ENCODE data around the gene FAM234B. TPM values are rescaled to one million over a fixed set of nuclear protein-coding genes. Genes with fewer than 3 reads are reported as not detected.

Gene FAM234B
- total RNA-seq, 1 experiment from 2014 or later = 25.9 TPM

DNA sequence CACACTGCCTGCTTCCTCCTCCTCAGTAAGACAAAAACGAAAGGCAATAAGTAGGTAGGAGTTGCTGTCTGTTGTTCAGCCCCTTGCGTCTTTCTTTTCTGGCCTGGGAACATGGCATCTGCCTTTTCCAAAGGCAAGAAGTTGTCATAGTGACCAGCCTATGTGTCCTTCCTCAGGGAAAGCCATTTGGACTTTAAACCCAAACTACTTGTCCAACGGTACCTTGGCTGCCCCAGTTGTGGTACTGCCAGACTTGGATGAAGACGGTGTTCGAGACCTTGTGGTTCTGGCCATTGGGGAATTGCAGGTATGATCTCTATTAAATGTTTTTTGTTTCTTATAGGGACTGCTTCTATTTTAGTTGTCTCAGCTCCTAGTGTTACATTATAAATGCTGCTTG is 18.5 kb downstream of the FAM234B start (continued):
- TF ChIP-seq, protein P1, sequence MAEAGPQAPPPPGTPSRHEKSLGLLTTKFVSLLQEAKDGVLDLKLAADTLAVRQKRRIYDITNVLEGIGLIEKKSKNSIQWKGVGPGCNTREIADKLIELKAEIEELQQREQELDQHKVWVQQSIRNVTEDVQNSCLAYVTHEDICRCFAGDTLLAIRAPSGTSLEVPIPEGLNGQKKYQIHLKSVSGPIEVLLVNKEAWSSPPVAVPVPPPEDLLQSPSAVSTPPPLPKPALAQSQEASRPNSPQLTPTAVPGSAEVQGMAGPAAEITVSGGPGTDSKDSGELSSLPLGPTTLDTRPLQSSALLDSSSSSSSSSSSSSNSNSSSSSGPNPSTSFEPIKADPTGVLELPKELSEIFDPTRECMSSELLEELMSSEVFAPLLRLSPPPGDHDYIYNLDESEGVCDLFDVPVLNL (CRISPR knock-in tag; IDR thresholded peaks at IDR 0.05; ENCODE audit: borderline replicate concordance, low read depth) = no peak
- TF ChIP-seq, protein P2, sequence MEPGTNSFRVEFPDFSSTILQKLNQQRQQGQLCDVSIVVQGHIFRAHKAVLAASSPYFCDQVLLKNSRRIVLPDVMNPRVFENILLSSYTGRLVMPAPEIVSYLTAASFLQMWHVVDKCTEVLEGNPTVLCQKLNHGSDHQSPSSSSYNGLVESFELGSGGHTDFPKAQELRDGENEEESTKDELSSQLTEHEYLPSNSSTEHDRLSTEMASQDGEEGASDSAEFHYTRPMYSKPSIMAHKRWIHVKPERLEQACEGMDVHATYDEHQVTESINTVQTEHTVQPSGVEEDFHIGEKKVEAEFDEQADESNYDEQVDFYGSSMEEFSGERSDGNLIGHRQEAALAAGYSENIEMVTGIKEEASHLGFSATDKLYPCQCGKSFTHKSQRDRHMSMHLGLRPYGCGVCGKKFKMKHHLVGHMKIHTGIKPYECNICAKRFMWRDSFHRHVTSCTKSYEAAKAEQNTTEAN (CRISPR knock-in tag; IDR thresholded peaks at IDR 0.05) = no peak
- TF ChIP-seq, protein P3, sequence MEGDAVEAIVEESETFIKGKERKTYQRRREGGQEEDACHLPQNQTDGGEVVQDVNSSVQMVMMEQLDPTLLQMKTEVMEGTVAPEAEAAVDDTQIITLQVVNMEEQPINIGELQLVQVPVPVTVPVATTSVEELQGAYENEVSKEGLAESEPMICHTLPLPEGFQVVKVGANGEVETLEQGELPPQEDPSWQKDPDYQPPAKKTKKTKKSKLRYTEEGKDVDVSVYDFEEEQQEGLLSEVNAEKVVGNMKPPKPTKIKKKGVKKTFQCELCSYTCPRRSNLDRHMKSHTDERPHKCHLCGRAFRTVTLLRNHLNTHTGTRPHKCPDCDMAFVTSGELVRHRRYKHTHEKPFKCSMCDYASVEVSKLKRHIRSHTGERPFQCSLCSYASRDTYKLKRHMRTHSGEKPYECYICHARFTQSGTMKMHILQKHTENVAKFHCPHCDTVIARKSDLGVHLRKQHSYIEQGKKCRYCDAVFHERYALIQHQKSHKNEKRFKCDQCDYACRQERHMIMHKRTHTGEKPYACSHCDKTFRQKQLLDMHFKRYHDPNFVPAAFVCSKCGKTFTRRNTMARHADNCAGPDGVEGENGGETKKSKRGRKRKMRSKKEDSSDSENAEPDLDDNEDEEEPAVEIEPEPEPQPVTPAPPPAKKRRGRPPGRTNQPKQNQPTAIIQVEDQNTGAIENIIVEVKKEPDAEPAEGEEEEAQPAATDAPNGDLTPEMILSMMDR (IDR thresholded peaks at IDR 0.05) = no peak
- TF ChIP-seq OVOL2 (CRISPR knock-in tag; IDR thresholded peaks at IDR 0.05; ENCODE audit: borderline replicate concordance) (no peak), ZNF396 (CRISPR knock-in tag; IDR thresholded peaks at IDR 0.05; ENCODE audit: borderline replicate concordance) (no peak), JUN (CRISPR knock-in tag; IDR thresholded peaks at IDR 0.05) (no peak), SP1 (CRISPR knock-in tag; conservative IDR thresholded peaks at IDR 0.05) (no peak)

DNA sequence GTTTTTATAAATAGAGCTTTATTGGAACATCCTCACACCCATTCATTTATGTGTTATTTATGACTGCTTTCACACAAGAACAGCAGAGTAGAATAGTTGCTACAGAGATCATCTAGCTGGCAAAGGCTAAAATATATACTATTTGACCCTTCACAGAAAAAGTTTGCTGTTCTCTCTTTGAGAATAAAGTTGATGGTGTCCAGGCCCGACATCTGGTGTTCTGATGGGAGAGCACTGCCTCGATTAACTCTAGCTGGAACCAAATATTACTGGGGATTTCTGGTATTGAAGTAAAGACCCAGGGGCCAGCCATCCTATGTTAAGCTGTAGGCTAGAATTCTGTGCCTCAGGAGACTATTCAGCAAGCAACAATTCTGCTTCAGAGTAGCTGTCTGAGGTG is 21.8 kb downstream of the FAM234B start:
- H3K27me3 Mint-ChIP-seq (ENCODE audit: low read depth) = no peaks in the 10 kb centered on the region
- ATAC-seq (no peak), DNase-seq (ENCODE audit: low spot score) (no peak)
- H3K4me1 Mint-ChIP-seq = peaks cover 11% of the 10 kb centered on the region
- peaks cover 59% of the 10 kb centered on the region for H3K36me3 Mint-ChIP-seq
- ChIA-PET CTCF (interaction anchor here (2.5 kb wide), 1 partner anchor 13 kb away, joined by 6 read pairs; no protein-coding TSS in a partner anchor), POLR2A (no interaction called here)
- no peak overlapping the region for H3K27ac Mint-ChIP-seq
- TF ChIP-seq CREM (CRISPR knock-in tag; IDR thresholded peaks at IDR 0.05) = no peak
- TF ChIP-seq, protein P4, sequence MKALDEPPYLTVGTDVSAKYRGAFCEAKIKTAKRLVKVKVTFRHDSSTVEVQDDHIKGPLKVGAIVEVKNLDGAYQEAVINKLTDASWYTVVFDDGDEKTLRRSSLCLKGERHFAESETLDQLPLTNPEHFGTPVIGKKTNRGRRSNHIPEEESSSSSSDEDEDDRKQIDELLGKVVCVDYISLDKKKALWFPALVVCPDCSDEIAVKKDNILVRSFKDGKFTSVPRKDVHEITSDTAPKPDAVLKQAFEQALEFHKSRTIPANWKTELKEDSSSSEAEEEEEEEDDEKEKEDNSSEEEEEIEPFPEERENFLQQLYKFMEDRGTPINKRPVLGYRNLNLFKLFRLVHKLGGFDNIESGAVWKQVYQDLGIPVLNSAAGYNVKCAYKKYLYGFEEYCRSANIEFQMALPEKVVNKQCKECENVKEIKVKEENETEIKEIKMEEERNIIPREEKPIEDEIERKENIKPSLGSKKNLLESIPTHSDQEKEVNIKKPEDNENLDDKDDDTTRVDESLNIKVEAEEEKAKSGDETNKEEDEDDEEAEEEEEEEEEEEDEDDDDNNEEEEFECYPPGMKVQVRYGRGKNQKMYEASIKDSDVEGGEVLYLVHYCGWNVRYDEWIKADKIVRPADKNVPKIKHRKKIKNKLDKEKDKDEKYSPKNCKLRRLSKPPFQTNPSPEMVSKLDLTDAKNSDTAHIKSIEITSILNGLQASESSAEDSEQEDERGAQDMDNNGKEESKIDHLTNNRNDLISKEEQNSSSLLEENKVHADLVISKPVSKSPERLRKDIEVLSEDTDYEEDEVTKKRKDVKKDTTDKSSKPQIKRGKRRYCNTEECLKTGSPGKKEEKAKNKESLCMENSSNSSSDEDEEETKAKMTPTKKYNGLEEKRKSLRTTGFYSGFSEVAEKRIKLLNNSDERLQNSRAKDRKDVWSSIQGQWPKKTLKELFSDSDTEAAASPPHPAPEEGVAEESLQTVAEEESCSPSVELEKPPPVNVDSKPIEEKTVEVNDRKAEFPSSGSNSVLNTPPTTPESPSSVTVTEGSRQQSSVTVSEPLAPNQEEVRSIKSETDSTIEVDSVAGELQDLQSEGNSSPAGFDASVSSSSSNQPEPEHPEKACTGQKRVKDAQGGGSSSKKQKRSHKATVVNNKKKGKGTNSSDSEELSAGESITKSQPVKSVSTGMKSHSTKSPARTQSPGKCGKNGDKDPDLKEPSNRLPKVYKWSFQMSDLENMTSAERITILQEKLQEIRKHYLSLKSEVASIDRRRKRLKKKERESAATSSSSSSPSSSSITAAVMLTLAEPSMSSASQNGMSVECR (CRISPR knock-in tag; IDR thresholded peaks at IDR 0.05; ENCODE audit: borderline replicate concordance) = no peak
- TF ChIP-seq, protein P5, sequence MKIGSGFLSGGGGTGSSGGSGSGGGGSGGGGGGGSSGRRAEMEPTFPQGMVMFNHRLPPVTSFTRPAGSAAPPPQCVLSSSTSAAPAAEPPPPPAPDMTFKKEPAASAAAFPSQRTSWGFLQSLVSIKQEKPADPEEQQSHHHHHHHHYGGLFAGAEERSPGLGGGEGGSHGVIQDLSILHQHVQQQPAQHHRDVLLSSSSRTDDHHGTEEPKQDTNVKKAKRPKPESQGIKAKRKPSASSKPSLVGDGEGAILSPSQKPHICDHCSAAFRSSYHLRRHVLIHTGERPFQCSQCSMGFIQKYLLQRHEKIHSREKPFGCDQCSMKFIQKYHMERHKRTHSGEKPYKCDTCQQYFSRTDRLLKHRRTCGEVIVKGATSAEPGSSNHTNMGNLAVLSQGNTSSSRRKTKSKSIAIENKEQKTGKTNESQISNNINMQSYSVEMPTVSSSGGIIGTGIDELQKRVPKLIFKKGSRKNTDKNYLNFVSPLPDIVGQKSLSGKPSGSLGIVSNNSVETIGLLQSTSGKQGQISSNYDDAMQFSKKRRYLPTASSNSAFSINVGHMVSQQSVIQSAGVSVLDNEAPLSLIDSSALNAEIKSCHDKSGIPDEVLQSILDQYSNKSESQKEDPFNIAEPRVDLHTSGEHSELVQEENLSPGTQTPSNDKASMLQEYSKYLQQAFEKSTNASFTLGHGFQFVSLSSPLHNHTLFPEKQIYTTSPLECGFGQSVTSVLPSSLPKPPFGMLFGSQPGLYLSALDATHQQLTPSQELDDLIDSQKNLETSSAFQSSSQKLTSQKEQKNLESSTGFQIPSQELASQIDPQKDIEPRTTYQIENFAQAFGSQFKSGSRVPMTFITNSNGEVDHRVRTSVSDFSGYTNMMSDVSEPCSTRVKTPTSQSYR (CRISPR knock-in tag; IDR thresholded peaks at IDR 0.05) = no peak
- H3K4me3 Mint-ChIP-seq = no peak overlapping the region
- no peaks in the 10 kb centered on the region for H3K9me3 Mint-ChIP-seq

DNA sequence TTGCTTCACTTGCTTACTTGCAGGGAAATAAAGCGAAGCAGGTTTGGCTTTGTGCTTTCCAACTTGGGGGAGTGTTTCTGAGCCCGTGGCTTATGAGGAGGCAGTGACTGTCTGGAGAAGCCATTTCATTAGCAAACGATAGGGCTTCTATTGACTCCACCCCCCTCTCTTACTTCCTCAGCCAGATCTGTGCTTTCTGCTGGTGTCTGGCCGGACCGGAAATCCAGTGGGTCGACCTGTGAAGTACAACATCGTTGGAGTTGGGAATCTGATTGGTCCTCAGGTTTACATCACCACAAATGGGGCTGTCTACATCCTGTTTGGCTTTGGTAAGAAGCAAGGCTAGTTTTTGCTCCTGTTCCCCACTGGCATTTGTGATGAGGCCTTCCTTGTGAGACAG is 22.3 kb downstream of the FAM234B start:
- H3K27me3 Mint-ChIP-seq (ENCODE audit: low read depth) = no peaks in the 10 kb centered on the region
- ATAC-seq = no peak
- no peak for DNase-seq (ENCODE audit: low spot score)
- POLR2A ChIA-PET = no interaction called here
- no peaks in the 10 kb centered on the region for H3K9me3 Mint-ChIP-seq
- peaks cover 11% of the 10 kb centered on the region for H3K4me1 Mint-ChIP-seq
- H3K36me3 Mint-ChIP-seq = peaks cover 62% of the 10 kb centered on the region
- no peak overlapping the region for H3K27ac Mint-ChIP-seq
- no peak overlapping the region for H3K4me3 Mint-ChIP-seq
- CTCF ChIA-PET = interaction anchor here (2.5 kb wide), 1 partner anchor 13 kb away, joined by 6 read pairs; no protein-coding TSS in a partner anchor
- TF ChIP-seq JUN (CRISPR knock-in tag; IDR thresholded peaks at IDR 0.05) (no peak), NR1H2 (CRISPR knock-in tag; IDR thresholded peaks at IDR 0.05) (no peak), GTF2I (CRISPR knock-in tag; conservative IDR thresholded peaks at IDR 0.05) (no peak)
- TF ChIP-seq, protein P2 (CRISPR knock-in tag; IDR thresholded peaks at IDR 0.05) = no peak
- TF ChIP-seq, protein P6, sequence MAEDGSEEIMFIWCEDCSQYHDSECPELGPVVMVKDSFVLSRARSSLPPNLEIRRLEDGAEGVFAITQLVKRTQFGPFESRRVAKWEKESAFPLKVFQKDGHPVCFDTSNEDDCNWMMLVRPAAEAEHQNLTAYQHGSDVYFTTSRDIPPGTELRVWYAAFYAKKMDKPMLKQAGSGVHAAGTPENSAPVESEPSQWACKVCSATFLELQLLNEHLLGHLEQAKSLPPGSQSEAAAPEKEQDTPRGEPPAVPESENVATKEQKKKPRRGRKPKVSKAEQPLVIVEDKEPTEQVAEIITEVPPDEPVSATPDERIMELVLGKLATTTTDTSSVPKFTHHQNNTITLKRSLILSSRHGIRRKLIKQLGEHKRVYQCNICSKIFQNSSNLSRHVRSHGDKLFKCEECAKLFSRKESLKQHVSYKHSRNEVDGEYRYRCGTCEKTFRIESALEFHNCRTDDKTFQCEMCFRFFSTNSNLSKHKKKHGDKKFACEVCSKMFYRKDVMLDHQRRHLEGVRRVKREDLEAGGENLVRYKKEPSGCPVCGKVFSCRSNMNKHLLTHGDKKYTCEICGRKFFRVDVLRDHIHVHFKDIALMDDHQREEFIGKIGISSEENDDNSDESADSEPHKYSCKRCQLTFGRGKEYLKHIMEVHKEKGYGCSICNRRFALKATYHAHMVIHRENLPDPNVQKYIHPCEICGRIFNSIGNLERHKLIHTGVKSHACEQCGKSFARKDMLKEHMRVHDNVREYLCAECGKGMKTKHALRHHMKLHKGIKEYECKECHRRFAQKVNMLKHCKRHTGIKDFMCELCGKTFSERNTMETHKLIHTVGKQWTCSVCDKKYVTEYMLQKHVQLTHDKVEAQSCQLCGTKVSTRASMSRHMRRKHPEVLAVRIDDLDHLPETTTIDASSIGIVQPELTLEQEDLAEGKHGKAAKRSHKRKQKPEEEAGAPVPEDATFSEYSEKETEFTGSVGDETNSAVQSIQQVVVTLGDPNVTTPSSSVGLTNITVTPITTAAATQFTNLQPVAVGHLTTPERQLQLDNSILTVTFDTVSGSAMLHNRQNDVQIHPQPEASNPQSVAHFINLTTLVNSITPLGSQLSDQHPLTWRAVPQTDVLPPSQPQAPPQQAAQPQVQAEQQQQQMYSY (CRISPR knock-in tag; IDR thresholded peaks at IDR 0.05) = no peak

Data from WTC11 (cell line).